Activated naive CD8-positive, alpha-beta T cell treated with anti-CD3 and anti-CD28 coated beads, Interleukin-2, amount 10 ng/mL, durations not matched to agents 7 days and 5 days (primary cell): ENCODE data around the gene NUMA1. TPM values are rescaled to one million over a fixed set of nuclear protein-coding genes. Genes with fewer than 3 reads are reported as not detected.

Experiments
- ATAC-seq: fragments of 150-1000 bp; cut with Tn5 transposase; one replicate; pipeline ENCODE4 v1.10.0; 2021; ENCODE audit warnings: low read depth, moderate library complexity
- POLR2A ChIA-PET: fragments of 350-600 bp; sonication (Branson Sonifier 250); formaldehyde crosslinking; loops from one replicate; lab custom pipeline; 2021; ENCODE audit warnings: antibody characterized with exemption; lab: Charles Lee
- DNase-seq: peaks from one replicate; pipeline ENCODE4 v3.0.0; 2021
- H3K27ac Mint-ChIP-seq: one replicate; pipeline ENCODE4 v1.8.0; 2022; ENCODE audit warnings: mild to moderate bottlenecking, mixed read lengths
- H3K27me3 Mint-ChIP-seq: one replicate; pipeline ENCODE4 v1.8.0; 2022; ENCODE audit warnings: mild to moderate bottlenecking, moderate library complexity, mixed read lengths
- H3K36me3 Mint-ChIP-seq: one replicate; pipeline ENCODE4 v1.8.0; 2021; ENCODE audit warnings: mild to moderate bottlenecking, mixed read lengths
- H3K4me1 Mint-ChIP-seq: one replicate; pipeline ENCODE4 v1.8.0; 2021; ENCODE audit warnings: mixed read lengths
- H3K4me3 Mint-ChIP-seq: one replicate; pipeline ENCODE4 v1.8.0; 2022; ENCODE audit warnings: mild to moderate bottlenecking, moderate library complexity, mixed read lengths
- H3K9me3 Mint-ChIP-seq: one replicate; pipeline ENCODE4 v1.8.0; 2021; ENCODE audit warnings: mixed read lengths
- microRNA-seq: library from miRNA; unstranded; fragments of <30 nt; microRNA quantifications from one replicate; pipeline ENCODE4 v1.2.0, GENCODE V29; 2022
- total RNA-seq, 2 experiments: library from RNA; stranded (reverse); gene quantifications; one replicate each; pipeline ENCODE4 v1.2.3, GENCODE V29; 2021

Gene NUMA1
- total RNA-seq, 2 experiments from 2014 or later, result 262 to 263 TPM

GRCh38 chr11:71977090-71977489 is 103.3 kb downstream of the NUMA1 start:
- Mint-ChIP-seq H3K36me3 (peaks cover 2% of the 10 kb centered on the region), H3K4me1 (no peaks in the 10 kb centered on the region), H3K9me3 (no peaks in the 10 kb centered on the region), H3K4me3 (no peak overlapping the region), H3K27ac (no peak overlapping the region), H3K27me3 (no peaks in the 10 kb centered on the region)
- POLR2A ChIA-PET, result interaction anchor here (1.1 kb wide), 1 partner anchor 114 kb away, joined by 3 read pairs; no protein-coding TSS in a partner anchor
- no peak for ATAC-seq
- no peak for DNase-seq

GRCh38 chr11:71976551-71976950 is 103.8 kb downstream of the NUMA1 start:
- Mint-ChIP-seq H3K36me3 (peaks cover 2% of the 10 kb centered on the region), H3K27me3 (no peaks in the 10 kb centered on the region), H3K4me3 (no peak overlapping the region), H3K9me3 (no peaks in the 10 kb centered on the region), H3K4me1 (no peaks in the 10 kb centered on the region), H3K27ac (no peak overlapping the region)
- ATAC-seq (no peak), DNase-seq (no peak)
- POLR2A ChIA-PET, result interaction anchor here (1.1 kb wide), 1 partner anchor 114 kb away, joined by 3 read pairs; no protein-coding TSS in a partner anchor

- Mint-ChIP-seq H3K27me3 (no peaks in the 10 kb centered on the region), H3K4me3 (no peak overlapping the region), H3K9me3 (no peaks in the 10 kb centered on the region), H3K36me3 (peaks cover 8% of the 10 kb centered on the region), H3K27ac (no peak overlapping the region), H3K4me1 (no peaks in the 10 kb centered on the region)
- ATAC-seq, result no peak
- DNase-seq, result no peak
- POLR2A ChIA-PET, result no interaction called here
Measured at GRCh38 chr11:71971680-71972079, 108.7 kb downstream of the NUMA1 start.

- no peak for ATAC-seq
Measured at GRCh38 chr11:71964641-71965040, 115.7 kb downstream of the NUMA1 start.

DNA sequence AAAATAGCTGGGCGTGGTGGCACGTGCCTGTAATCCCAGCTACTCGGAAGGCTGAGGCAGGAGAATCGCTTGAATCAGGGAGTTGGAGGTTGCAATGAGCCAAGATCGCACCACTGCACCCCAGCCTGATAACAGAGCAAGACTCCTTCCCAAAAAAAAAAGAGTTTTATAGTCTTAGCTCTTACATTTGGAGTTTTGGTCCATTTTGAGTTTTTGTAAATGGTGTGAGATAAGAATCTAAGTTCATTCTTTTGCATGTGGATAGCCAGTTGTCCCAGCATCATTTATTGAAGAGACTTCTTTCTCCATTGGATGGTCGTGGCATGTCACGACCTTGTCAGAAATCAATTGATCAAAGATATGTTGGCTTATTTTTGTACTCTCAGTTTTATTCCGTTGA is 116.9 kb downstream of the NUMA1 start:
- Mint-ChIP-seq H3K27me3 (no peaks in the 10 kb centered on the region), H3K27ac (no peak overlapping the region), H3K4me1 (peaks cover 4% of the 10 kb centered on the region), H3K4me3 (no peak overlapping the region), H3K9me3 (peaks cover 1% of the 10 kb centered on the region), H3K36me3 (peaks cover 25% of the 10 kb centered on the region)
- POLR2A ChIA-PET, result no interaction called here
- no peak for ATAC-seq
- no peak for DNase-seq

More at GRCh38 chr11:71964641-71965040, 115.7 kb downstream of the NUMA1 start:
- peaks cover 1% of the 10 kb centered on the region for H3K9me3 Mint-ChIP-seq
- no peaks in the 10 kb centered on the region for H3K27me3 Mint-ChIP-seq
- H3K4me3 Mint-ChIP-seq, result no peak overlapping the region
- peaks cover 25% of the 10 kb centered on the region for H3K36me3 Mint-ChIP-seq
- DNase-seq, result no peak
- POLR2A ChIA-PET, result no interaction called here
- no peak overlapping the region for H3K27ac Mint-ChIP-seq
- peaks cover 4% of the 10 kb centered on the region for H3K4me1 Mint-ChIP-seq

DNA sequence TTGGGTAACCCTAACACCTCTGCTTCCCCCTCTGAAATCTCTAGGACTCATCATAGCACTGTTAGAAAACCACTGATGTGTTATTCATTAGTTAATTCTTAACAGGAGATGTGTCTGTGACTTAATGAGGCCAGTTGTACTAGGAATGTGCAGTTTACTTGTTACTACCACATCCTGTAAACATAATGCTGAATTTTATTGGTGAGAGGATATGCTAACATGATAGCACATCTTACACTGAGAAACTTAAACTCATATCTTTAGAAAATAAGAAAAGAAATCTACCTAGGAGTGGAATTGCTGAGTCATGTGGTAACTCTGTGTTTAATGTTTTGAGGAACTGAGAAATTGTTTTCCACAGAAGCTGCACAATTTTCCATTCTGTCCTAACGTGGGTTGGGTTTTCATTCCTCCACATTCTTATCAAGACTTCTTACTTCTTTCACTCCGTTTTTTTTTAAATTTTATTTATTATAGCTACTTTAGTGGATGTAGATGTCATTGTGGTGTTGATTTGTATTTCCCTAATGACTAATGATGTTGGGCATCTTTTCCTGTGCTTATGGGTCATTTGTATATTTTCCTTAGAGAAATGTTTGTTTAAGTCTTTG is 117.8 kb downstream of the NUMA1 start:
- H3K4me3 Mint-ChIP-seq, result no peak overlapping the region
- DNase-seq (no peak), ATAC-seq (no peak)
- peaks cover 4% of the 10 kb centered on the region for H3K4me1 Mint-ChIP-seq
- H3K27me3 Mint-ChIP-seq, result no peaks in the 10 kb centered on the region
- H3K9me3 Mint-ChIP-seq, result peaks cover 1% of the 10 kb centered on the region
- POLR2A ChIA-PET, result no interaction called here
- no peak overlapping the region for H3K27ac Mint-ChIP-seq
- H3K36me3 Mint-ChIP-seq, result peaks cover 21% of the 10 kb centered on the region

GRCh38 chr11:71955898-71956456 is 124.4 kb downstream of the NUMA1 start:
- POLR2A ChIA-PET, result interaction anchor here (0.6 kb wide), 1 partner anchor 41 kb away, joined by 4 read pairs; no protein-coding TSS in a partner anchor
- Mint-ChIP-seq H3K4me3 (no peak overlapping the region), H3K36me3 (peaks cover 7% of the 10 kb centered on the region), H3K4me1 (peaks cover 4% of the 10 kb centered on the region), H3K9me3 (peaks cover 1% of the 10 kb centered on the region), H3K27me3 (no peaks in the 10 kb centered on the region), H3K27ac (no peak overlapping the region)
- DNase-seq (no peak), ATAC-seq (no peak)

Small RNA genes within 50 kb of the gene (microRNA-seq; reads per million reads assigned to microRNA genes)
- not detected for gene MIR3165

Other genes starting within 250 kb of the NUMA1 start
- gene DEFB108B, start 247.3 kb downstream of the NUMA1 start, total RNA-seq, result not detected
- gene DEFB131B, start 202.1 kb downstream of the NUMA1 start, total RNA-seq, result not detected
- gene XNDC1N, start 151.9 kb downstream of the NUMA1 start, total RNA-seq, result 10 to 100 TPM; 20.1 to 21.1 TPM
- 10 to 100 TPM; 29.9 to 32.8 TPM for gene RNF121, start 151.5 kb downstream of the NUMA1 start, total RNA-seq
- 10 to 100 TPM; 21.2 to 22.9 TPM for gene IL18BP, start 81.6 kb downstream of the NUMA1 start, total RNA-seq
- gene LRRC51, start 308 bp upstream of the NUMA1 start, total RNA-seq, result 1 to 10 TPM; 4.3 to 5.1 TPM
- gene LAMTOR1, start 22.8 kb upstream of the NUMA1 start, total RNA-seq, result 10 to 100 TPM; 65.6 to 70.5 TPM
- gene TOMT, start 25.4 kb upstream of the NUMA1 start, total RNA-seq, result not detected
- gene ANAPC15, start 32.2 kb upstream of the NUMA1 start, total RNA-seq, result 10 to 100 TPM; 49.0 to 52.5 TPM
- gene FOLR3, start 55.2 kb upstream of the NUMA1 start, total RNA-seq, result not detected
- not detected for gene FOLR1, start 111.6 kb upstream of the NUMA1 start, total RNA-seq
- under 1 TPM in 1 of 2 experiments, not detected in 1; 0.33 TPM for gene FOLR2, start 136.3 kb upstream of the NUMA1 start, total RNA-seq
- 100 to 1,000 TPM; 166 to 171 TPM for gene INPPL1, start 144.2 kb upstream of the NUMA1 start, total RNA-seq
- gene PHOX2A, start 163.6 kb upstream of the NUMA1 start, total RNA-seq, result not detected